Adrenal gland (tissue), 5 donors: ENCODE data around the gene PNPLA1.

Experiments
- POLR2A ChIP-seq, 2 donors: fragments of 450-650 bp; IDR thresholded peaks; one replicate each; pipeline ENCODE4 v1.6.1; 2017; ENCODE audit warnings: antibody characterized with exemption in 2 of 2, mild to moderate bottlenecking in 2 of 2, moderate library complexity in 1 of 2
- TF ChIP-seq, protein P1 (sequence below), 6 experiments: fragments of 450-650 bp in 4 of 6; fragments of 200-600 bp in 2 of 6; sonication (generic) in 1 of 6; IDR thresholded peaks; 1 replicate in 5 of 6; 2 replicates in 1 of 6; pipeline versions ENCODE4 v1.5.1 to v1.8.0; 2016 to 2021; ENCODE audit warnings: antibody characterized with exemption in 6 of 6, mild to moderate bottlenecking in 2 of 6, moderate library complexity in 1 of 6
- donor health status: DM: no; HTN: no; CAD: no.

DNA sequence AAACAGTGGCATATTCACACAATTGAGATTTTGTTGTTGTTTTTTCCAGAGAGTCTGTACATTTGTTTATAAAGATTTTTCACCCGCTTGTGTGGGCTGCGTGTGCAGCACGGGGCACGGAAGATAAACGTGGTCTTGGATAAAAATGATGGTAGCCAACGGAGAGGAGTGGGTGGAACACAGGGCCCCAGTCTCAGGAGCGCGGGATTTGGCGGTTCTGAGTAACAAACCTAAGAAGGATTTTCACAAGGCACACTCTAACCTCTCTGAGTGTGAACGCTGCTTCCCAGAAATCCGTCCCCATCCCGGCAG lies 70.4 kb downstream of the PNPLA1 start:
- TF ChIP-seq, protein P1, sequence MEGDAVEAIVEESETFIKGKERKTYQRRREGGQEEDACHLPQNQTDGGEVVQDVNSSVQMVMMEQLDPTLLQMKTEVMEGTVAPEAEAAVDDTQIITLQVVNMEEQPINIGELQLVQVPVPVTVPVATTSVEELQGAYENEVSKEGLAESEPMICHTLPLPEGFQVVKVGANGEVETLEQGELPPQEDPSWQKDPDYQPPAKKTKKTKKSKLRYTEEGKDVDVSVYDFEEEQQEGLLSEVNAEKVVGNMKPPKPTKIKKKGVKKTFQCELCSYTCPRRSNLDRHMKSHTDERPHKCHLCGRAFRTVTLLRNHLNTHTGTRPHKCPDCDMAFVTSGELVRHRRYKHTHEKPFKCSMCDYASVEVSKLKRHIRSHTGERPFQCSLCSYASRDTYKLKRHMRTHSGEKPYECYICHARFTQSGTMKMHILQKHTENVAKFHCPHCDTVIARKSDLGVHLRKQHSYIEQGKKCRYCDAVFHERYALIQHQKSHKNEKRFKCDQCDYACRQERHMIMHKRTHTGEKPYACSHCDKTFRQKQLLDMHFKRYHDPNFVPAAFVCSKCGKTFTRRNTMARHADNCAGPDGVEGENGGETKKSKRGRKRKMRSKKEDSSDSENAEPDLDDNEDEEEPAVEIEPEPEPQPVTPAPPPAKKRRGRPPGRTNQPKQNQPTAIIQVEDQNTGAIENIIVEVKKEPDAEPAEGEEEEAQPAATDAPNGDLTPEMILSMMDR (IDR thresholded peaks at IDR 0.05): no peak
- TF ChIP-seq POLR2A (IDR thresholded peaks at IDR 0.05): no peak
